HepG2 (cell line): ENCODE measurements around the gene ELOVL2. TPM values are rescaled to one million over a fixed set of nuclear protein-coding genes. Genes with fewer than 3 reads are reported as not detected.

Source experiments
- ATF6 ChIP-seq: sonication (generic); formaldehyde crosslinking; conservative IDR thresholded peaks from 2 replicates; pipeline ENCODE4 v1.4.0; 2020; ENCODE audit warnings: missing genetic modification reagents
- CAMTA2 ChIP-seq: sonication (generic); formaldehyde crosslinking; IDR thresholded peaks from 2 replicates; pipeline ENCODE4 v1.4.0; 2020; ENCODE audit warnings: mild to moderate bottlenecking, missing genetic modification reagents, borderline replicate concordance
- DNMT1 ChIP-seq: sonication (generic); formaldehyde crosslinking; IDR thresholded peaks from 2 replicates; pipeline ENCODE4 v1.5.1; 2020; ENCODE audit warnings: mild to moderate bottlenecking, missing genetic modification reagents
- ERF ChIP-seq: IDR thresholded peaks from 2 replicates; pipeline ENCODE4 v1.6.1; 2018; ENCODE audit warnings: missing biosample characterization, missing genetic modification reagents
- MAFF ChIP-seq: IDR thresholded peaks from 2 replicates; pipeline ENCODE4 v1.6.1; 2011; ENCODE audit warnings: low read depth, low read length, improper control_type of control experiment
- MAZ ChIP-seq, 2 experiments: sonication (generic) in 1 of 2; formaldehyde crosslinking in 1 of 2; IDR thresholded peaks; 2 replicates each; pipeline versions ENCODE4 v1.5.0 to v1.6.1; 2012 to 2020; ENCODE audit warnings: low read depth in 2 of 2, mild to moderate bottlenecking in 2 of 2, borderline replicate concordance in 1 of 2, improper control_type of control experiment in 1 of 2, low read length in 1 of 2, missing genetic modification reagents in 1 of 2, moderate library complexity in 1 of 2
- NONO ChIP-seq, 2 experiments: fragments of 450-650 bp in 1 of 2; sonication (generic) in 1 of 2; formaldehyde crosslinking in 1 of 2; IDR thresholded peaks in 1 of 2; conservative IDR thresholded peaks in 1 of 2; 2 replicates each; pipeline versions ENCODE4 v1.6.1 to v1.8.0; 2017 to 2022; ENCODE audit warnings: mild to moderate bottlenecking in 1 of 2, missing genetic modification reagents in 1 of 2, moderate library complexity in 1 of 2
- SMAD1 ChIP-seq: sonication (generic); formaldehyde crosslinking; IDR thresholded peaks from 2 replicates; pipeline ENCODE4 v1.4.0; 2020; ENCODE audit warnings: missing genetic modification reagents, low read depth, mild to moderate bottlenecking, borderline replicate concordance
- ZNF143 ChIP-seq: sonication (generic); formaldehyde crosslinking; IDR thresholded peaks from 2 replicates; pipeline ENCODE4 v1.4.0; 2020; ENCODE audit warnings: missing genetic modification reagents
- ZNF451 ChIP-seq: sonication (generic); formaldehyde crosslinking; IDR thresholded peaks from 2 replicates; pipeline ENCODE4 v1.5.0; 2020; ENCODE audit warnings: mild to moderate bottlenecking, missing genetic modification reagents
- ZNF556 ChIP-seq: sonication (generic); formaldehyde crosslinking; IDR thresholded peaks from 2 replicates; pipeline ENCODE4 v1.4.0; 2020; ENCODE audit warnings: mild to moderate bottlenecking, missing genetic modification reagents, borderline replicate concordance
- ZNF646 ChIP-seq: sonication (generic); formaldehyde crosslinking; IDR thresholded peaks from 2 replicates; pipeline ENCODE4 v1.9.0; 2021; ENCODE audit warnings: mild to moderate bottlenecking, missing genetic modification reagents
- polyA plus RNA-seq, 8 experiments: library from polyadenylated mRNA; depleted of rRNA in 3 of 8; stranded (reverse) in 7 of 8; unstranded in 1 of 8; fragments of >200 nt; fragmentation: Illumina TruSeq in 4 of 8; extraction: Trizol in 4 of 8; gene quantifications; 2 replicates each; pipeline versions ENCODE4 v1.2.1 to v1.2.3, GENCODE V29; 2011 to 2016; ENCODE audit warnings: low read depth in 4 of 8, missing spikeins in 1 of 8, mixed read lengths in 1 of 8; ENCODE audit not compliant: insufficient read depth in 1 of 8
- total RNA-seq, 5 experiments: library from RNA; depleted of rRNA; stranded (reverse); fragments of >200 nt; fragmentation: Illumina TruSeq; extraction: Trizol; gene quantifications; 2 replicates each; pipeline ENCODE4 v1.2.3, GENCODE V29; 2016; ENCODE audit warnings: low read depth in 1 of 5
- TF ChIP-seq, protein P1 (sequence below): sonication (generic); formaldehyde crosslinking; IDR thresholded peaks from 2 replicates; pipeline ENCODE4 v1.5.0; 2020; ENCODE audit warnings: missing genetic modification reagents
- TF ChIP-seq, protein P2 (sequence below): sonication (generic); formaldehyde crosslinking; IDR thresholded peaks from 2 replicates; pipeline ENCODE4 v1.4.0; 2020; ENCODE audit warnings: mild to moderate bottlenecking, missing genetic modification reagents, borderline replicate concordance

ELOVL2 gene
- total and polyA plus RNA-seq, 2 of the 13 experiments (the other 11 are each of a cell fraction or from before 2014, with no cell fraction given) = 43.6 to 65.4 TPM

DNA sequence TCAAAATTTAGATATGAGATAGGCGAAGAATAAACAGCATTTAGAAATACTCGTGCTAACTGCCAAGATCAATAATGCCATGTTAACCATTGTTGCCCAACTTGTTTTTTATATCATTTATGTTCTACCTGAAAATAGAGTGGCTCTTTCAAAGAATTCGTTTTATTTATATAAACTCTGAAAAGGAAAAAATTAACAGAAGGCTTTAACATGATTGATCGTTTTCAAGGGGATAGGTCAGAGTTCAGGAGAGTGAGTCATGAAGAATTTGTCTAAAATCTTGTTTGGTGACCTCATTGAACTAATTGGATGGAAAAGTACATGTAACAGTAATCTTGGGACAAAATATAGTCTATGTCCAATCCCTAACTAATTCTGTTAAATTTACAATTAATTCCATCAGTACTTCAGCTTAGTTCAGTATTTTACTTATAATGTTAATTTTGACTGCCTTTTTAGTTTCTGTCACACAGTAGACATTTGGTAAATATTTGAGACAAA is 11.1 kb upstream of the ELOVL2 start (continued):
- TF ChIP-seq, protein P1, sequence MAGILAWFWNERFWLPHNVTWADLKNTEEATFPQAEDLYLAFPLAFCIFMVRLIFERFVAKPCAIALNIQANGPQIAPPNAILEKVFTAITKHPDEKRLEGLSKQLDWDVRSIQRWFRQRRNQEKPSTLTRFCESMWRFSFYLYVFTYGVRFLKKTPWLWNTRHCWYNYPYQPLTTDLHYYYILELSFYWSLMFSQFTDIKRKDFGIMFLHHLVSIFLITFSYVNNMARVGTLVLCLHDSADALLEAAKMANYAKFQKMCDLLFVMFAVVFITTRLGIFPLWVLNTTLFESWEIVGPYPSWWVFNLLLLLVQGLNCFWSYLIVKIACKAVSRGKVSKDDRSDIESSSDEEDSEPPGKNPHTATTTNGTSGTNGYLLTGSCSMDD (CRISPR knock-in tag) = no peak
- TF ChIP-seq CAMTA2 (CRISPR knock-in tag) (no peak), ZNF556 (CRISPR knock-in tag) (no peak), DNMT1 (no peak), NONO (IDR thresholded peaks at IDR 0.05) (no peak), NONO (CRISPR knock-in tag; conservative IDR thresholded peaks at IDR 0.05) (no peak), ATF6 (no peak), MAFF (no peak), ZNF451 (CRISPR knock-in tag) (no peak), MAZ (IDR thresholded peaks at IDR 0.05; ENCODE audit: borderline replicate concordance, low read depth, low read length) (no peak), MAZ (CRISPR knock-in tag; IDR thresholded peaks at IDR 0.05; ENCODE audit: low read depth) (no peak), ZNF143 (CRISPR knock-in tag) (no peak), ZNF646 (CRISPR knock-in tag) (no peak), ERF (CRISPR knock-in tag) (no peak), SMAD1 (no peak)
- TF ChIP-seq, protein P2, sequence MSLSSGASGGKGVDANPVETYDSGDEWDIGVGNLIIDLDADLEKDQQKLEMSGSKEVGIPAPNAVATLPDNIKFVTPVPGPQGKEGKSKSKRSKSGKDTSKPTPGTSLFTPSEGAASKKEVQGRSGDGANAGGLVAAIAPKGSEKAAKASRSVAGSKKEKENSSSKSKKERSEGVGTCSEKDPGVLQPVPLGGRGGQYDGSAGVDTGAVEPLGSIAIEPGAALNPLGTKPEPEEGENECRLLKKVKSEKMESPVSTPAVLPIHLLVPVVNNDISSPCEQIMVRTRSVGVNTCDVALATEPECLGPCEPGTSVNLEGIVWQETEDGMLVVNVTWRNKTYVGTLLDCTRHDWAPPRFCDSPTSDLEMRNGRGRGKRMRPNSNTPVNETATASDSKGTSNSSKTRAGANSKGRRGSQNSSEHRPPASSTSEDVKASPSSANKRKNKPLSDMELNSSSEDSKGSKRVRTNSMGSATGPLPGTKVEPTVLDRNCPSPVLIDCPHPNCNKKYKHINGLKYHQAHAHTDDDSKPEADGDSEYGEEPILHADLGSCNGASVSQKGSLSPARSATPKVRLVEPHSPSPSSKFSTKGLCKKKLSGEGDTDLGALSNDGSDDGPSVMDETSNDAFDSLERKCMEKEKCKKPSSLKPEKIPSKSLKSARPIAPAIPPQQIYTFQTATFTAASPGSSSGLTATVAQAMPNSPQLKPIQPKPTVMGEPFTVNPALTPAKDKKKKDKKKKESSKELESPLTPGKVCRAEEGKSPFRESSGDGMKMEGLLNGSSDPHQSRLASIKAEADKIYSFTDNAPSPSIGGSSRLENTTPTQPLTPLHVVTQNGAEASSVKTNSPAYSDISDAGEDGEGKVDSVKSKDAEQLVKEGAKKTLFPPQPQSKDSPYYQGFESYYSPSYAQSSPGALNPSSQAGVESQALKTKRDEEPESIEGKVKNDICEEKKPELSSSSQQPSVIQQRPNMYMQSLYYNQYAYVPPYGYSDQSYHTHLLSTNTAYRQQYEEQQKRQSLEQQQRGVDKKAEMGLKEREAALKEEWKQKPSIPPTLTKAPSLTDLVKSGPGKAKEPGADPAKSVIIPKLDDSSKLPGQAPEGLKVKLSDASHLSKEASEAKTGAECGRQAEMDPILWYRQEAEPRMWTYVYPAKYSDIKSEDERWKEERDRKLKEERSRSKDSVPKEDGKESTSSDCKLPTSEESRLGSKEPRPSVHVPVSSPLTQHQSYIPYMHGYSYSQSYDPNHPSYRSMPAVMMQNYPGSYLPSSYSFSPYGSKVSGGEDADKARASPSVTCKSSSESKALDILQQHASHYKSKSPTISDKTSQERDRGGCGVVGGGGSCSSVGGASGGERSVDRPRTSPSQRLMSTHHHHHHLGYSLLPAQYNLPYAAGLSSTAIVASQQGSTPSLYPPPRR (CRISPR knock-in tag) = peak; percentile 57; the same call in 1 of the 2 replicates
